Coronary artery (tissue), 2 donors: ENCODE data around the gene GAPDH.

ENCODE experiments used
- DNase-seq: peaks from one replicate; pipeline ENCODE4 v3.0.0-alpha.2; 2017; ENCODE audit warnings: low spot score
- H3K27ac ChIP-seq, 2 donors: fragments of 200-600 bp; sonication (generic); one replicate each; pipeline ENCODE4 v1.5.1; 2016 to 2019
- H3K4me3 ChIP-seq: fragments of 200-600 bp; sonication (generic); 2 replicates; pipeline ENCODE4 v1.5.1; 2016; ENCODE audit warnings: mild to moderate bottlenecking, moderate library complexity
- TF ChIP-seq, protein P1 (sequence below): fragments of 200-600 bp; sonication (generic); IDR thresholded peaks from one replicate; pipeline ENCODE4 v1.5.1; 2019; ENCODE audit warnings: antibody characterized with exemption

Gene GAPDH

DNA sequence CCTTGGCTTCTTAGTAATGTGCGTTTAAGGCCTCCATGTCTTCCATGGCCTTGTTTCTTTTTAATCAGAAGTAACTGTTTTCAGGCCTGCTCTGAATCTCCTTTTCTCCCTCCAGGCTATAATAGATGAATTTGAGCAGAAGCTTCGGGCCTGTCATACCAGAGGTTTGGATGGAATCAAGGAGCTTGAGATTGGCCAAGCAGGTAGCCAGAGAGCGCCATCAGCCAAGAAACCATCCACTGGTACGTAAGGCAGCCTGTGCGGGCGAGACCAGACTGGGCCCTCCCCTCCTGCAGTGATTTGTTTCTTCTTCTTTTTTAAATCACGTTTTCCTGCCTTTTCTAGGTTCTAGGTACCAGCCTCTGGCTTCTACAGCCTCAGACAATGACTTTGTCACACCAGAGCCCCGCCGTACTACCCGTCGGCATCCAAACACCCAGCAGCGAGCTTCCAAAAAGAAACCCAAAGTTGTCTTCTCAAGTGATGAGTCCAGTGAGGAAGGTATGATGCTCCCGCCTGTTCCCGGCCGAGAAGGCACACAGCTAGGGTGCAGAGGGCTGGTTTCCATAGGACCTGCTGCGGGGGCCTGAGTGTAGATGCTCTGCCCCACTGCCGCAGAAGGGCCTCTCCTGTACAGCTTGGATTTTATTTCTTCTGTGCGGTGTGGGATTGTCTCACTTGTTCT is 3.6 kb upstream of the GAPDH start:
- TF ChIP-seq, protein P1, sequence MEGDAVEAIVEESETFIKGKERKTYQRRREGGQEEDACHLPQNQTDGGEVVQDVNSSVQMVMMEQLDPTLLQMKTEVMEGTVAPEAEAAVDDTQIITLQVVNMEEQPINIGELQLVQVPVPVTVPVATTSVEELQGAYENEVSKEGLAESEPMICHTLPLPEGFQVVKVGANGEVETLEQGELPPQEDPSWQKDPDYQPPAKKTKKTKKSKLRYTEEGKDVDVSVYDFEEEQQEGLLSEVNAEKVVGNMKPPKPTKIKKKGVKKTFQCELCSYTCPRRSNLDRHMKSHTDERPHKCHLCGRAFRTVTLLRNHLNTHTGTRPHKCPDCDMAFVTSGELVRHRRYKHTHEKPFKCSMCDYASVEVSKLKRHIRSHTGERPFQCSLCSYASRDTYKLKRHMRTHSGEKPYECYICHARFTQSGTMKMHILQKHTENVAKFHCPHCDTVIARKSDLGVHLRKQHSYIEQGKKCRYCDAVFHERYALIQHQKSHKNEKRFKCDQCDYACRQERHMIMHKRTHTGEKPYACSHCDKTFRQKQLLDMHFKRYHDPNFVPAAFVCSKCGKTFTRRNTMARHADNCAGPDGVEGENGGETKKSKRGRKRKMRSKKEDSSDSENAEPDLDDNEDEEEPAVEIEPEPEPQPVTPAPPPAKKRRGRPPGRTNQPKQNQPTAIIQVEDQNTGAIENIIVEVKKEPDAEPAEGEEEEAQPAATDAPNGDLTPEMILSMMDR: no peak

DNA sequence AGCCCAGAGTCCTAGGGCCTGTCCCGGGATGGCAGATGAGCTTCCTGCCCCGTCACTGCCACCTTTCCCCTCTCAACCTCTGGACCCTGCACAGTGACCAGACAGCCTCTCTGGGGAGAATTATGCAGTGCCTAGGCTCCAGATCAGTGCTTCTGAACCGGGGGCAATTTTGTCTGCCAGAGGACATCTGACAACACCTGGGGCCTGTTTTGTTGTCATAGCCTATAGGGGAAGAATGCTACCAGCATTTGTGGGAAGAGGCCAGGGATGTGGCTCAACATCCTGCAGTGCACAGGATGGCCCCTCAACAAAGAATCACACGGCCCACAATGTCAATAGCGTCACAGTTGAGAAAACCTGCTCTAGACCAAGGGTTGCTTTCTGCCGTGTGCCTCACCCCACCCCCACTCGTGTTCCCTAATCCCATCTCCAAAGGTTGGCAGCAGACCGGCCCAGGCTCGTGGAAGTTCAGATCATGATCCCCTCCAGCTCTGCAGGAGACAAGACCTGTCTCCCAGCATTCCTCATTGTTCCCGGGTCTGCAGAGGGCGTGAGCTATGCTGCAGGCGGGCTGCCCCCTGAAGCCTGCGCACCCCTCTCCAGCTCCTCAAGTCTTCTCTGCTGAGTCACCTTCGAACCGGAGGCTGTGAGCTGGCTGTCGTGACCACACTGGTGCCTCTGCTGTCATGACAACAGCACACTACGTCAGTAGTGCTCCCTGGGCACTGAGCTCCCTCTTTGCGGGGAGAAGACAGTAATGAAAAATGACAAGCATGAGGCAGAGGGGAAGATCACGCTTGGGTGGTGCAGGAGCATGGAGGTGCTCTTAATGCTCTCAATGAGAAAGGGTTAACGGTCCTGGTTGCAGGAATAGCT is 2.0 kb upstream of the GAPDH start:
- Histone ChIP-seq H3K4me3 (peak overlapping the region; percentile 91), H3K27ac (peak overlapping the region; percentile 96 to 99)
- TF ChIP-seq, protein P1: no peak
- peak; percentile 90 for DNase-seq

More for the DNA sequence above, 3.6 kb upstream of the GAPDH start:
- DNase-seq: no peak
- H3K4me3 ChIP-seq: no peak overlapping the region
- no peak overlapping the region for H3K27ac ChIP-seq

DNA sequence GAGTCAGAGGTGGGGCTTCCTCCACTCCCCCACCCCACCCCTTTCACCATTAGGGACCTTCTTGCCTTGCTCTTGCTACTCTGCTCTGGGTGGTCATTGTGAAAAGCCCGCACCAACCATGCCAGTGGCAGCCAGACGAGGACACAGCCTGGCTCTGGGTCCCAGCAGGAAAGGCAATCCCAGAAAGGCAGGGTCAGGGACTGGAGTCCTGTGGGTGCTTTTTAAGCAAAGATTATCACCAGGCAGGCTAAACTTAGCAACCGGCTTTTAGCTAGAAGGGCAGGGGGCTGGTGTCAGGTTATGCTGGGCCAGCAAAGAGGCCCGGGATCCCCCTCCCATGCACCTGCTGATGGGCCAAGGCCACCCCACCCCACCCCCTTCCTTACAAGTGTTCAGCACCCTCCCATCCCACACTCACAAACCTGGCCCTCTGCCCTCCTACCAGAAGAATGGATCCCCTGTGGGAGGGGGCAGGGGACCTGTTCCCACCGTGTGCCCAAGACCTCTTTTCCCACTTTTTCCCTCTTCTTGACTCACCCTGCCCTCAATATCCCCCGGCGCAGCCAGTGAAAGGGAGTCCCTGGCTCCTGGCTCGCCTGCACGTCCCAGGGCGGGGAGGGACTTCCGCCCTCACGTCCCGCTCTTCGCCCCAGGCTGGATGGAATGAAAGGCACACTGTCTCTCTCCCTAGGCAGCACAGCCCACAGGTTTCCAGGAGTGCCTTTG is 1.2 kb upstream of the GAPDH start:
- peak overlapping the region; percentile 91 for H3K4me3 ChIP-seq
- peak overlapping the region; percentile 96 to 99 for H3K27ac ChIP-seq
- TF ChIP-seq, protein P1: no peak
- DNase-seq: peak; percentile 75

DNA sequence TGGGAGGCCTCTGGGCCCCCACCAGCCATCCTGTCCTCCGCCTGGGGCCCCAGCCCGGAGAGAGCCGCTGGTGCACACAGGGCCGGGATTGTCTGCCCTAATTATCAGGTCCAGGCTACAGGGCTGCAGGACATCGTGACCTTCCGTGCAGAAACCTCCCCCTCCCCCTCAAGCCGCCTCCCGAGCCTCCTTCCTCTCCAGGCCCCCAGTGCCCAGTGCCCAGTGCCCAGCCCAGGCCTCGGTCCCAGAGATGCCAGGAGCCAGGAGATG is 729 bp upstream of the GAPDH start:
- DNase-seq: peak; percentile 89
- TF ChIP-seq, protein P1: no peak
- Histone ChIP-seq H3K4me3 (peak overlapping the region; percentile 91), H3K27ac (peak overlapping the region; percentile 96 to 99)

DNA sequence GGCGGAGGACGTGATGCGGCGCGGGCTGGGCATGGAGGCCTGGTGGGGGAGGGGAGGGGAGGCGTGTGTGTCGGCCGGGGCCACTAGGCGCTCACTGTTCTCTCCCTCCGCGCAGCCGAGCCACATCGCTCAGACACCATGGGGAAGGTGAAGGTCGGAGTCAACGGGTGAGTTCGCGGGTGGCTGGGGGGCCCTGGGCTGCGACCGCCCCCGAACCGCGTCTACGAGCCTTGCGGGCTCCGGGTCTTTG is 303 bp downstream of the GAPDH start:
- TF ChIP-seq, protein P1: no peak
- peak overlapping the region; percentile 96 to 99 for H3K27ac ChIP-seq
- peak overlapping the region; percentile 91 for H3K4me3 ChIP-seq
- peak; percentile 90 for DNase-seq

DNA sequence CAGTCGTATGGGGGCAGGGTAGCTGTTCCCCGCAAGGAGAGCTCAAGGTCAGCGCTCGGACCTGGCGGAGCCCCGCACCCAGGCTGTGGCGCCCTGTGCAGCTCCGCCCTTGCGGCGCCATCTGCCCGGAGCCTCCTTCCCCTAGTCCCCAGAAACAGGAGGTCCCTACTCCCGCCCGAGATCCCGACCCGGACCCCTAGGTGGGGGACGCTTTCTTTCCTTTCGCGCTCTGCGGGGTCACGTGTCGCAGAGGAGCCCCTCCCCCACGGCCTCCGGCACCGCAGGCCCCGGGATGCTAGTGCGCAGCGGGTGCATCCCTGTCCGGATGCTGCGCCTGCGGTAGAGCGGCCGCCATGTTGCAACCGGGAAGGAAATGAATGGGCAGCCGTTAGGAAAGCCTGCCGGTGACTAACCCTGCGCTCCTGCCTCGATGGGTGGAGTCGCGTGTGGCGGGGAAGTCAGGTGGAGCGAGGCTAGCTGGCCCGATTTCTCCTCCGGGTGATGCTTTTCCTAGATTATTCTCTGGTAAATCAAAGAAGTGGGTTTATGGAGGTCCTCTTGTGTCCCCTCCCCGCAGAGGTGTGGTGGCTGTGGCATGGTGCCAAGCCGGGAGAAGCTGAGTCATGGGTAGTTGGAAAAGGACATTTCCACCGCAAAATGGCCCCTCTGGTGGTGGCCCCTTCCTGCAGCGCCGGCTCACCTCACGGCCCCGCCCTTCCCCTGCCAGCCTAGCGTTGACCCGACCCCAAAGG is 804 bp downstream of the GAPDH start:
- Histone ChIP-seq H3K27ac (peak overlapping the region; percentile 96 to 99), H3K4me3 (peak overlapping the region; percentile 91)
- TF ChIP-seq, protein P1: no peak
- DNase-seq: peak; percentile 95
